HEK293 (cell line): ENCODE results near the gene MAP3K6.
A peak's percentile ranks its signal among the peaks of the same experiment; 100 is the strongest.

Experiments used
- HOXD13 ChIP-seq: sonication (generic); formaldehyde crosslinking; IDR thresholded peaks from 2 replicates; pipeline ENCODE4 v1.8.0; 2022; ENCODE audit warnings: missing genetic modification reagents, borderline replicate concordance
- KLF1 ChIP-seq: fragments of 450-650 bp; formaldehyde crosslinking; IDR thresholded peaks from 2 replicates; pipeline ENCODE4 v1.5.1; 2016; ENCODE audit warnings: missing biosample characterization, missing genetic modification characterization
- REPIN1 ChIP-seq: fragments of 450-650 bp; formaldehyde crosslinking; IDR thresholded peaks from 2 replicates; pipeline ENCODE4 v1.5.1; 2017; ENCODE audit warnings: missing biosample characterization, missing genetic modification characterization, low read depth
- SP3 ChIP-seq: fragments of 450-650 bp; formaldehyde crosslinking; IDR thresholded peaks from 2 replicates; pipeline ENCODE4 v1.5.1; 2016; ENCODE audit warnings: missing biosample characterization, missing genetic modification characterization
- WT1 ChIP-seq: fragments of 450-650 bp; formaldehyde crosslinking; IDR thresholded peaks from 2 replicates; pipeline ENCODE4 v1.5.1; 2016; ENCODE audit warnings: missing biosample characterization, missing genetic modification characterization
- YY1 ChIP-seq: fragments of 450-650 bp; formaldehyde crosslinking; IDR thresholded peaks from 2 replicates; pipeline ENCODE4 v1.5.1; 2018; ENCODE audit warnings: missing biosample characterization, missing genetic modification characterization
- ZBTB21 ChIP-seq: fragments of 450-650 bp; formaldehyde crosslinking; IDR thresholded peaks from 2 replicates; pipeline ENCODE4 v1.5.1; 2017; ENCODE audit warnings: missing biosample characterization, missing genetic modification characterization
- ZBTB7A ChIP-seq: fragments of 450-650 bp; formaldehyde crosslinking; IDR thresholded peaks from 2 replicates; pipeline ENCODE4 v1.5.1; 2016; ENCODE audit warnings: low read depth, missing biosample characterization, missing genetic modification characterization
- ZNF146 ChIP-seq: fragments of 450-650 bp; formaldehyde crosslinking; IDR thresholded peaks from 2 replicates; pipeline ENCODE4 v1.5.1; 2016; ENCODE audit warnings: missing biosample characterization, missing genetic modification characterization
- ZNF221 ChIP-seq: fragments of 450-650 bp; formaldehyde crosslinking; IDR thresholded peaks from 2 replicates; pipeline ENCODE4 v1.5.1; 2017; ENCODE audit warnings: missing biosample characterization, missing genetic modification characterization, borderline replicate concordance
- ZNF324 ChIP-seq: fragments of 450-650 bp; formaldehyde crosslinking; IDR thresholded peaks from 2 replicates; pipeline ENCODE4 v1.5.1; 2016; ENCODE audit warnings: missing biosample characterization, missing genetic modification characterization
- ZNF416 ChIP-seq: fragments of 450-650 bp; formaldehyde crosslinking; IDR thresholded peaks from 2 replicates; pipeline ENCODE4 v1.5.1; 2016; ENCODE audit warnings: missing biosample characterization, missing genetic modification characterization
- ZNF423 ChIP-seq: fragments of 450-650 bp; formaldehyde crosslinking; IDR thresholded peaks from 2 replicates; pipeline ENCODE4 v1.5.1; 2016; ENCODE audit warnings: missing biosample characterization, missing genetic modification characterization
- ZNF529 ChIP-seq: fragments of 450-650 bp; formaldehyde crosslinking; IDR thresholded peaks from 2 replicates; pipeline ENCODE4 v1.5.1; 2017; ENCODE audit warnings: missing genetic modification characterization, missing biosample characterization; ENCODE audit not compliant: insufficient replicate concordance
- ZNF548 ChIP-seq: fragments of 450-650 bp; formaldehyde crosslinking; IDR thresholded peaks from 2 replicates; pipeline ENCODE4 v1.5.1; 2016; ENCODE audit warnings: missing biosample characterization, missing genetic modification characterization
- ZNF555 ChIP-seq: fragments of 450-650 bp; formaldehyde crosslinking; conservative IDR thresholded peaks from 2 replicates; pipeline ENCODE4 v1.5.1; 2017; ENCODE audit warnings: missing biosample characterization, mild to moderate bottlenecking, missing genetic modification characterization, inconsistent platforms
- ZNF558 ChIP-seq: fragments of 450-650 bp; formaldehyde crosslinking; IDR thresholded peaks from 2 replicates; pipeline ENCODE4 v1.5.1; 2016; ENCODE audit warnings: missing biosample characterization, missing genetic modification characterization
- ZNF664 ChIP-seq: fragments of 450-650 bp; formaldehyde crosslinking; IDR thresholded peaks from 2 replicates; pipeline ENCODE4 v1.5.1; 2016; ENCODE audit warnings: missing biosample characterization, missing genetic modification characterization
- ZNF76 ChIP-seq: fragments of 450-650 bp; formaldehyde crosslinking; IDR thresholded peaks from 2 replicates; pipeline ENCODE4; 2016; ENCODE audit warnings: low read depth, missing biosample characterization, missing genetic modification characterization, borderline replicate concordance
- ZNF776 ChIP-seq: fragments of 450-650 bp; formaldehyde crosslinking; IDR thresholded peaks from 2 replicates; pipeline ENCODE4 v1.5.0; 2017; ENCODE audit warnings: missing biosample characterization, missing genetic modification characterization, borderline replicate concordance
- ZSCAN23 ChIP-seq: fragments of 450-650 bp; formaldehyde crosslinking; IDR thresholded peaks from 2 replicates; pipeline ENCODE4 v1.5.1; 2016; ENCODE audit warnings: missing biosample characterization, missing genetic modification characterization
- ZSCAN30 ChIP-seq: fragments of 450-650 bp; IDR thresholded peaks from 2 replicates; pipeline ENCODE4 v1.5.1; 2018; ENCODE audit warnings: missing biosample characterization, mild to moderate bottlenecking, missing genetic modification characterization, moderate library complexity
- TF ChIP-seq, protein P1 (sequence below): fragments of 450-650 bp; formaldehyde crosslinking; IDR thresholded peaks from 2 replicates; pipeline ENCODE4 v1.5.1; 2016; ENCODE audit warnings: missing biosample characterization, missing genetic modification characterization
- TF ChIP-seq, protein P2 (sequence below): fragments of 450-650 bp; formaldehyde crosslinking; IDR thresholded peaks from 2 replicates; pipeline ENCODE4 v1.5.1; 2016; ENCODE audit warnings: missing biosample characterization, missing genetic modification characterization
- TF ChIP-seq, protein P3 (sequence below): sonication (generic); formaldehyde crosslinking; IDR thresholded peaks from 2 replicates; pipeline ENCODE4 v1.8.1; 2022; ENCODE audit warnings: mild to moderate bottlenecking, moderate library complexity, missing genetic modification reagents
- TF ChIP-seq, protein P4 (sequence below): fragments of 450-650 bp; formaldehyde crosslinking; IDR thresholded peaks from 2 replicates; pipeline ENCODE4 v1.5.1; 2017; ENCODE audit warnings: missing biosample characterization, missing genetic modification characterization
- TF ChIP-seq, protein P5 (sequence below): fragments of 450-650 bp; formaldehyde crosslinking; IDR thresholded peaks from 2 replicates; pipeline ENCODE4 v1.5.1; 2016; ENCODE audit warnings: missing biosample characterization, missing genetic modification characterization, borderline replicate concordance

MAP3K6 gene

DNA sequence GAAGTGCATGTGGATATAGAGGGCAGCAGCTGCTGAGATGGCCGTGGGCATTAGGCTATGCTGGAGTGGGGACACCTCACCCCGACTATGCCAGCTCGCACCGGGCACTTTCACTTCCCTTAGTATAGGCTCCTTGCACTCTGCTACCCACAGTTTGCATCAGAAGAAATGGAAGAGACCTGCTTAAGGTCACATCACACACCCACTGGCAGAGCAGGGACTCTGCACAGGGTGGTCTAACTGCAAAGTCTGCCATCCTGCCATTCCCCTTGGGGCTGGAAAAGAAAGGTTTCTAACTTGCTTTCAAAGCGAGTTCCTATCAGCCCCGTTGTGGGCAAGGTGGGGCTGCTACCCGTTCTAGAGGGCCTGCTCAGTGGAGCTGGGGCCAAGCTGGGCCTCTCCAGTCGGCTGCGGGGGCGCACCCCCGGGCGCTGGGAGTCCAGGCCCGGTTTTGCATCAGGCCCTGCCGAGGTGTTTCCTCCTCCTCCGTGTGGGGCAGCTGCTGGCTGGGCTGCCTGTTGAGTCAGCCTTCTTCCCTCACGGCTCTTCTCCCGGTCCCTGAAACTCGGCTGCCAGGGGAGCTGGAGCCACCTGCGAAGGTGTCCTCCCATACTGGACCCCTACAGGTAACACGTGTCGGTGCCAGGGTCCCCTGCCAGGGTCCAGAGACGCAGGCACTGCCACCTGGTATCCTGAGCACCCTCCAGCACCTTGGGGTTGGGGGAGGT lies 25.1 kb downstream of the MAP3K6 start, which contains the start of gene SYTL1 (continued):
- TF ChIP-seq, protein P1, sequence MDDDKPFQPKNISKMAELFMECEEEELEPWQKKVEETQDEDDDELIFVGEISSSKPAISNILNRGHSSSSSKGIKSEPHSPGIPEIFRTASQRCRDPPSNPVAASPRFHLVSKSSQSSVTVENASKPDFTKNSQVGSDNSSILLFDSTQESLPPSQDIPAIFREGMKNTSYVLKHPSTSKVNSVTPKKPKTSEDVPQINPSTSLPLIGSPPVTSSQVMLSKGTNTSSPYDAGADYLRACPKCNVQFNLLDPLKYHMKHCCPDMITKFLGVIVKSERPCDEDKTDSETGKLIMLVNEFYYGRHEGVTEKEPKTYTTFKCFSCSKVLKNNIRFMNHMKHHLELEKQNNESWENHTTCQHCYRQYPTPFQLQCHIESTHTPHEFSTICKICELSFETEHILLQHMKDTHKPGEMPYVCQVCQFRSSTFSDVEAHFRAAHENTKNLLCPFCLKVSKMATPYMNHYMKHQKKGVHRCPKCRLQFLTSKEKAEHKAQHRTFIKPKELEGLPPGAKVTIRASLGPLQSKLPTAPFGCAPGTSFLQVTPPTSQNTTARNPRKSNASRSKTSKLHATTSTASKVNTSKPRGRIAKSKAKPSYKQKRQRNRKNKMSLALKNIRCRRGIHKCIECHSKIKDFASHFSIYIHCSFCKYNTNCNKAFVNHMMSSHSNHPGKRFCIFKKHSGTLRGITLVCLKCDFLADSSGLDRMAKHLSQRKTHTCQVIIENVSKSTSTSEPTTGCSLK (tag by site-specific recombination): no peak
- peak; percentile 53; the same call in 1 of the 2 replicates for TF ChIP-seq ZNF76 (tag by site-specific recombination)
- peak; percentile 89 for TF ChIP-seq ZBTB7A (tag by site-specific recombination)
- peak; percentile 57; the same call in 1 of the 2 replicates for TF ChIP-seq ZNF324 (tag by site-specific recombination)
- TF ChIP-seq ZBTB21 (tag by site-specific recombination): no peak
- no peak for TF ChIP-seq REPIN1 (tag by site-specific recombination)
- TF ChIP-seq YY1: no peak; the same call in 1 of the 2 replicates
- no peak for TF ChIP-seq ZNF416 (tag by site-specific recombination)
- TF ChIP-seq, protein P2, sequence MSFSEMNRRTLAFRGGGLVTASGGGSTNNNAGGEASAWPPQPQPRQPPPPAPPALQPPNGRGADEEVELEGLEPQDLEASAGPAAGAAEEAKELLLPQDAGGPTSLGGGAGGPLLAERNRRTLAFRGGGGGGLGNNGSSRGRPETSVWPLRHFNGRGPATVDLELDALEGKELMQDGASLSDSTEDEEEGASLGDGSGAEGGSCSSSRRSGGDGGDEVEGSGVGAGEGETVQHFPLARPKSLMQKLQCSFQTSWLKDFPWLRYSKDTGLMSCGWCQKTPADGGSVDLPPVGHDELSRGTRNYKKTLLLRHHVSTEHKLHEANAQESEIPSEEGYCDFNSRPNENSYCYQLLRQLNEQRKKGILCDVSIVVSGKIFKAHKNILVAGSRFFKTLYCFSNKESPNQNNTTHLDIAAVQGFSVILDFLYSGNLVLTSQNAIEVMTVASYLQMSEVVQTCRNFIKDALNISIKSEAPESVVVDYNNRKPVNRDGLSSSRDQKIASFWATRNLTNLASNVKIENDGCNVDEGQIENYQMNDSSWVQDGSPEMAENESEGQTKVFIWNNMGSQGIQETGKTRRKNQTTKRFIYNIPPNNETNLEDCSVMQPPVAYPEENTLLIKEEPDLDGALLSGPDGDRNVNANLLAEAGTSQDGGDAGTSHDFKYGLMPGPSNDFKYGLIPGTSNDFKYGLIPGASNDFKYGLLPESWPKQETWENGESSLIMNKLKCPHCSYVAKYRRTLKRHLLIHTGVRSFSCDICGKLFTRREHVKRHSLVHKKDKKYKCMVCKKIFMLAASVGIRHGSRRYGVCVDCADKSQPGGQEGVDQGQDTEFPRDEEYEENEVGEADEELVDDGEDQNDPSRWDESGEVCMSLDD (tag by site-specific recombination): peak; percentile 67; the same call in 1 of the 2 replicates
- no peak for TF ChIP-seq HOXD13 (CRISPR knock-in tag)
- TF ChIP-seq, protein P3, sequence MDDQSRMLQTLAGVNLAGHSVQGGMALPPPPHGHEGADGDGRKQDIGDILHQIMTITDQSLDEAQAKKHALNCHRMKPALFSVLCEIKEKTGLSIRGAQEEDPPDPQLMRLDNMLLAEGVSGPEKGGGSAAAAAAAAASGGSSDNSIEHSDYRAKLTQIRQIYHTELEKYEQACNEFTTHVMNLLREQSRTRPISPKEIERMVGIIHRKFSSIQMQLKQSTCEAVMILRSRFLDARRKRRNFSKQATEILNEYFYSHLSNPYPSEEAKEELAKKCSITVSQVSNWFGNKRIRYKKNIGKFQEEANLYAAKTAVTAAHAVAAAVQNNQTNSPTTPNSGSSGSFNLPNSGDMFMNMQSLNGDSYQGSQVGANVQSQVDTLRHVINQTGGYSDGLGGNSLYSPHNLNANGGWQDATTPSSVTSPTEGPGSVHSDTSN (CRISPR knock-in tag): no peak
- no peak for TF ChIP-seq ZNF529
- no peak for TF ChIP-seq ZNF555 (tag by site-specific recombination)
- no peak for TF ChIP-seq ZNF221 (tag by site-specific recombination)
- no peak for TF ChIP-seq ZSCAN30 (tag by site-specific recombination)
- no peak for TF ChIP-seq KLF1 (tag by site-specific recombination)
- TF ChIP-seq ZSCAN23 (tag by site-specific recombination): no peak
- no peak for TF ChIP-seq ZNF146 (tag by site-specific recombination)
- TF ChIP-seq SP3 (tag by site-specific recombination): peak; percentile 81
- no peak for TF ChIP-seq WT1 (tag by site-specific recombination)
- no peak for TF ChIP-seq ZNF548 (tag by site-specific recombination)
- TF ChIP-seq ZNF423 (tag by site-specific recombination): peak; percentile 87
- no peak for TF ChIP-seq ZNF664 (tag by site-specific recombination)
- no peak for TF ChIP-seq ZNF558 (tag by site-specific recombination)
- no peak for TF ChIP-seq ZNF776
- TF ChIP-seq, protein P4, sequence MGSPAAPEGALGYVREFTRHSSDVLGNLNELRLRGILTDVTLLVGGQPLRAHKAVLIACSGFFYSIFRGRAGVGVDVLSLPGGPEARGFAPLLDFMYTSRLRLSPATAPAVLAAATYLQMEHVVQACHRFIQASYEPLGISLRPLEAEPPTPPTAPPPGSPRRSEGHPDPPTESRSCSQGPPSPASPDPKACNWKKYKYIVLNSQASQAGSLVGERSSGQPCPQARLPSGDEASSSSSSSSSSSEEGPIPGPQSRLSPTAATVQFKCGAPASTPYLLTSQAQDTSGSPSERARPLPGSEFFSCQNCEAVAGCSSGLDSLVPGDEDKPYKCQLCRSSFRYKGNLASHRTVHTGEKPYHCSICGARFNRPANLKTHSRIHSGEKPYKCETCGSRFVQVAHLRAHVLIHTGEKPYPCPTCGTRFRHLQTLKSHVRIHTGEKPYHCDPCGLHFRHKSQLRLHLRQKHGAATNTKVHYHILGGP (tag by site-specific recombination): no peak
- TF ChIP-seq, protein P5, sequence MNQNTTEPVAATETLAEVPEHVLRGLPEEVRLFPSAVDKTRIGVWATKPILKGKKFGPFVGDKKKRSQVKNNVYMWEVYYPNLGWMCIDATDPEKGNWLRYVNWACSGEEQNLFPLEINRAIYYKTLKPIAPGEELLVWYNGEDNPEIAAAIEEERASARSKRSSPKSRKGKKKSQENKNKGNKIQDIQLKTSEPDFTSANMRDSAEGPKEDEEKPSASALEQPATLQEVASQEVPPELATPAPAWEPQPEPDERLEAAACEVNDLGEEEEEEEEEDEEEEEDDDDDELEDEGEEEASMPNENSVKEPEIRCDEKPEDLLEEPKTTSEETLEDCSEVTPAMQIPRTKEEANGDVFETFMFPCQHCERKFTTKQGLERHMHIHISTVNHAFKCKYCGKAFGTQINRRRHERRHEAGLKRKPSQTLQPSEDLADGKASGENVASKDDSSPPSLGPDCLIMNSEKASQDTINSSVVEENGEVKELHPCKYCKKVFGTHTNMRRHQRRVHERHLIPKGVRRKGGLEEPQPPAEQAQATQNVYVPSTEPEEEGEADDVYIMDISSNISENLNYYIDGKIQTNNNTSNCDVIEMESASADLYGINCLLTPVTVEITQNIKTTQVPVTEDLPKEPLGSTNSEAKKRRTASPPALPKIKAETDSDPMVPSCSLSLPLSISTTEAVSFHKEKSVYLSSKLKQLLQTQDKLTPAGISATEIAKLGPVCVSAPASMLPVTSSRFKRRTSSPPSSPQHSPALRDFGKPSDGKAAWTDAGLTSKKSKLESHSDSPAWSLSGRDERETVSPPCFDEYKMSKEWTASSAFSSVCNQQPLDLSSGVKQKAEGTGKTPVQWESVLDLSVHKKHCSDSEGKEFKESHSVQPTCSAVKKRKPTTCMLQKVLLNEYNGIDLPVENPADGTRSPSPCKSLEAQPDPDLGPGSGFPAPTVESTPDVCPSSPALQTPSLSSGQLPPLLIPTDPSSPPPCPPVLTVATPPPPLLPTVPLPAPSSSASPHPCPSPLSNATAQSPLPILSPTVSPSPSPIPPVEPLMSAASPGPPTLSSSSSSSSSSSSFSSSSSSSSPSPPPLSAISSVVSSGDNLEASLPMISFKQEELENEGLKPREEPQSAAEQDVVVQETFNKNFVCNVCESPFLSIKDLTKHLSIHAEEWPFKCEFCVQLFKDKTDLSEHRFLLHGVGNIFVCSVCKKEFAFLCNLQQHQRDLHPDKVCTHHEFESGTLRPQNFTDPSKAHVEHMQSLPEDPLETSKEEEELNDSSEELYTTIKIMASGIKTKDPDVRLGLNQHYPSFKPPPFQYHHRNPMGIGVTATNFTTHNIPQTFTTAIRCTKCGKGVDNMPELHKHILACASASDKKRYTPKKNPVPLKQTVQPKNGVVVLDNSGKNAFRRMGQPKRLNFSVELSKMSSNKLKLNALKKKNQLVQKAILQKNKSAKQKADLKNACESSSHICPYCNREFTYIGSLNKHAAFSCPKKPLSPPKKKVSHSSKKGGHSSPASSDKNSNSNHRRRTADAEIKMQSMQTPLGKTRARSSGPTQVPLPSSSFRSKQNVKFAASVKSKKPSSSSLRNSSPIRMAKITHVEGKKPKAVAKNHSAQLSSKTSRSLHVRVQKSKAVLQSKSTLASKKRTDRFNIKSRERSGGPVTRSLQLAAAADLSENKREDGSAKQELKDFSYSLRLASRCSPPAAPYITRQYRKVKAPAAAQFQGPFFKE (tag by site-specific recombination): no peak
